Activated CD4-positive, alpha-beta T cell treated with anti-CD3 and anti-CD28 coated beads for 24 hours (primary cell): ENCODE results near the gene KRT14.
A peak's percentile ranks its signal among the peaks of the same experiment; 100 is the strongest.
"Not testable (repeated sequence)": the region's sequence is repeated elsewhere in the genome, so short reads cannot be mapped to it uniquely, and the experiment has no call there.

ENCODE experiments used
- DNase-seq, 2 donors: peaks; one replicate each; pipeline ENCODE4 v3.0.0-alpha.2; 2020; ENCODE audit warnings: low read depth in 2 of 2

KRT14 gene

GRCh38 chr17:41547921-41548843, 38.5 kb downstream of the KRT14 start:
- peak; percentile 42 to 65 for DNase-seq

GRCh38 chr17:41547378-41547841, 39.3 kb downstream of the KRT14 start:
- DNase-seq: no peak

GRCh38 chr17:41546819-41547218, 39.9 kb downstream of the KRT14 start:
- DNase-seq: no peak

GRCh38 chr17:41545829-41546410, 40.8 kb downstream of the KRT14 start:
- no peak for DNase-seq

- no peak for DNase-seq
Observed at GRCh38 chr17:41544935-41545334, 41.8 kb downstream of the KRT14 start.

- DNase-seq: no peak
Observed at GRCh38 chr17:41544491-41544892, 42.2 kb downstream of the KRT14 start.

GRCh38 chr17:41542786-41543185, 43.9 kb downstream of the KRT14 start:
- DNase-seq: not testable (repeated sequence)

- no peak for DNase-seq
Observed at GRCh38 chr17:41542357-41542756, 44.3 kb downstream of the KRT14 start.

- DNase-seq: no peak
Observed at GRCh38 chr17:41540921-41541625, 45.6 kb downstream of the KRT14 start.

GRCh38 chr17:41539979-41540701, 46.6 kb downstream of the KRT14 start:
- DNase-seq: no peak

GRCh38 chr17:41539071-41539492, 47.6 kb downstream of the KRT14 start:
- DNase-seq: no peak

GRCh38 chr17:41538565-41538991, 48.1 kb downstream of the KRT14 start:
- no peak for DNase-seq

GRCh38 chr17:41537990-41538389, 48.7 kb downstream of the KRT14 start:
- no peak for DNase-seq

- DNase-seq: no peak
Observed at GRCh38 chr17:41537614-41537954, 49.1 kb downstream of the KRT14 start.

- DNase-seq: no peak
Observed at GRCh38 chr17:41536741-41537613, 49.7 kb downstream of the KRT14 start.

GRCh38 chr17:41535764-41536481, 50.8 kb downstream of the KRT14 start:
- DNase-seq: no peak

GRCh38 chr17:41534899-41535546, 51.7 kb downstream of the KRT14 start:
- DNase-seq: no peak

GRCh38 chr17:41533613-41534012, 53.1 kb downstream of the KRT14 start:
- no peak for DNase-seq

- no peak for DNase-seq
Observed at GRCh38 chr17:41532947-41533570, 53.6 kb downstream of the KRT14 start.
